Stimulated activated CD8-positive, alpha-beta memory T cell treated with anti-CD3 and anti-CD28 coated beads, Interleukin-12 subunit alpha, Interleukin-12 subunit beta, amount 100 ng/mL, for 4 hours (primary cell): ENCODE results near the gene DSC1.
"Not testable (repeated sequence)": the region's sequence is repeated elsewhere in the genome, so short reads cannot be mapped to it uniquely, and the experiment has no call there.

Source experiments
- DNase-seq: peaks from one replicate; pipeline ENCODE4 v3.0.0-alpha.2; 2020; ENCODE audit warnings: low read depth

Gene DSC1, protein sequence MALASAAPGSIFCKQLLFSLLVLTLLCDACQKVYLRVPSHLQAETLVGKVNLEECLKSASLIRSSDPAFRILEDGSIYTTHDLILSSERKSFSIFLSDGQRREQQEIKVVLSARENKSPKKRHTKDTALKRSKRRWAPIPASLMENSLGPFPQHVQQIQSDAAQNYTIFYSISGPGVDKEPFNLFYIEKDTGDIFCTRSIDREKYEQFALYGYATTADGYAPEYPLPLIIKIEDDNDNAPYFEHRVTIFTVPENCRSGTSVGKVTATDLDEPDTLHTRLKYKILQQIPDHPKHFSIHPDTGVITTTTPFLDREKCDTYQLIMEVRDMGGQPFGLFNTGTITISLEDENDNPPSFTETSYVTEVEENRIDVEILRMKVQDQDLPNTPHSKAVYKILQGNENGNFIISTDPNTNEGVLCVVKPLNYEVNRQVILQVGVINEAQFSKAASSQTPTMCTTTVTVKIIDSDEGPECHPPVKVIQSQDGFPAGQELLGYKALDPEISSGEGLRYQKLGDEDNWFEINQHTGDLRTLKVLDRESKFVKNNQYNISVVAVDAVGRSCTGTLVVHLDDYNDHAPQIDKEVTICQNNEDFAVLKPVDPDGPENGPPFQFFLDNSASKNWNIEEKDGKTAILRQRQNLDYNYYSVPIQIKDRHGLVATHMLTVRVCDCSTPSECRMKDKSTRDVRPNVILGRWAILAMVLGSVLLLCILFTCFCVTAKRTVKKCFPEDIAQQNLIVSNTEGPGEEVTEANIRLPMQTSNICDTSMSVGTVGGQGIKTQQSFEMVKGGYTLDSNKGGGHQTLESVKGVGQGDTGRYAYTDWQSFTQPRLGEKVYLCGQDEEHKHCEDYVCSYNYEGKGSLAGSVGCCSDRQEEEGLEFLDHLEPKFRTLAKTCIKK

DNA sequence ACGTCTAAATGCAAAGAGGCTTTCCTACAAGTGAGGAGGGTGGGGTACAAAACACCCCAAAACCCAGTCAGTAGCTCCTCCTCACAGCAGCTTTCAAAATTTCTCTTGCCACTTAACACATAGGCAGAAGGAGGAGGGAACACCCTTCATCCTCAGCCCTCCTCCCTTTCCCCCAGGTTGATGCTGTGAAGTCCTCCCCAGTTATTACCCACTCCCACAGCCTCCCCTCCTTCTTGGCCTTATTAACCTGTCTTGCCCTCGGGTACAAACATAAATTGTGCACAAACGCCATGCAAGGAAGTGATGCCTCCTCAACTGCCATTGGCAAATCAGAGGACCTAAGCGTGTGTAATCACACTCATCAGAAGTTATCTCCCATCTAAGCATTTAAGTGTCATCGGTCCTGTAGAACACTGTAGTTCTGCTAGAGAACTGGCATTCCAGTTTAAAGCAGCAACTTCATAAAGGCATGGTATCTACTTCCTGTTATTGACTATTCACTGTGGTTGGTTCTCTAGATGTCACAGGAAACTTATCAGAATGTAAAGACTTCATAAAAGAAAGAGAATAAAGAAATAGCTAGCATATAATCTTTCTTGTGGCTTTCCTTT lies at the start of gene DSC1:
Gene DSC1, minus strand, starts transcription at position 32 of the 611 bp plus-strand sequence. CDS start 262 bp downstream, outside the sequence.
- DNase-seq: no peak

GRCh38 chr18:31211047-31211446 lies 48.4 kb upstream of the DSC1 start:
- DNase-seq: no peak

DNA sequence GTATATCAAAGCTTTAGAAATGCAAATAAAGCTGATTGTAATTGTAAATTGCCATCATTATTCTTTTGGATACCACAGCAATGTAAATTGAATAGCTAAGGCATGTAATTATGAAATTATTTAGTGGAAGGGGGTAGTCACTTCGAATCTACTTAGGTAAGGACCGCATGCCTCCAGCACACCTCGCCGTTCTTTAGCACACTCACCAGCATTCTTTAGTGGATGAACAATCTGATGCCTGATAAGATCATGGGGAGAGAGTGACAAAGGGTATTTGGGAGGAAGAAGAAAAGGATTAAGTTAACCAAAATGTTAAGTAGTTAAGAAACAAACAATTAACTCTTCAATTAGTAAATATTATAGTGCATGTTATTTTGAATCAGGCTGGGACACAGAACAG lies 46.4 kb upstream of the DSC1 start:
- no peak for DNase-seq

DNA sequence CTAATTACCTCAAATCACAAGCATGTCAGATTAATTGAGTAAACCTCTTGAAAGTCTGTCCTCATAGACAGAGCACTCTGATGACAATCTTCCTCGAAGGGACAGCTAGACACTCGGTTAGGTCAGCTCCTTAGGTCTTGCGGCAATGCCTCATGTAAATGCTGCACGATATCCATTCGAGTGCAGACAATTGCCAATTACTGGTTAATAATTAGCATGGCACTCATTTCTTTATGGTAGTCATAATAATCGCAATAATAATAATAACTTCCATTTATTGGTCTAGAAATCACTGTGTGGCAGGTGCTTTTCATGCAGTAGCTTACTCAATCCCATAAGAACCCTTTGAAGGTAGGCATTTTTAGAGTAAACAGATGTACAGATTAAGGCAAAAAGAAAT lies 44.7 kb upstream of the DSC1 start:
- DNase-seq: no peak

- DNase-seq: no peak
Observed at GRCh38 chr18:31206787-31207381, 44.2 kb upstream of the DSC1 start.

- no peak for DNase-seq
Observed at GRCh38 chr18:31206071-31206470, 43.4 kb upstream of the DSC1 start.

GRCh38 chr18:31205273-31205672 lies 42.6 kb upstream of the DSC1 start:
- DNase-seq: no peak

DNA sequence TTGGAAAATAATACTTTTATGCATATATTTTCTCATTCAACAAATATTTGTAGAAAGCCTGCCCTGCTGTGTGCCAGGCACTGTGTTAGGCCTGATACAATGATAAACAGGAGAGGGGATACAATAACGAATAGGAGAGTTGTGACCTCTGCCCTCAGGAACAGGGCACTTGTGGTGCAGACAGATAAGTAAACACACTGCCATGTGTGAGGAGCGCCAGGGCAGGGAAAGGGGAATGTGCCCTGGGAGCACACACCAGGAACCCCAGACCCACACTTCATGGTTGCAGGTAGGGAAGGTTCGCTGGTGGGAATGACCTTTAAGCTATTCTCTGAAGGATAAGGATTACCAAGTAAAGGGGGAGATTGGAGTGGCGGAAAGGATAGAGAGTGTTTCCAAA lies 42.2 kb upstream of the DSC1 start:
- no peak for DNase-seq

DNA sequence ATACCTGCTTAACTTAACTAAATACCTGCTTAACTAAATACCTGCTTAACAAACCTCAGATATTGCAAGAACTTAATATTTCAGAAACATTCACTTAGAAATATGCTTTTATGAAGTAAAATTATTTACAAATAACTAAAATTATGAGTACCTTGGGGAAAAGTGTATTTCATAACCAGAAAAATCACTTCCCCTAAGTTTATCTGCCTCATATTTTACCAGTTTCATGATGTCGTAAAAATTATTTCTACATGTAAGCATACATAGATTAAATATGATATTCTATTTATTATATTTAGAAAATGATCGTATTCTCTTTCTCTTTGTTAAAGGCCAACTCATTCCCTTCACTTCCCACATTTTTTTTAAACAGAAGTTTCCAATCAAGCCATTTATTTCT lies 41.5 kb upstream of the DSC1 start:
- DNase-seq: no peak

GRCh38 chr18:31203794-31204148 lies 41.1 kb upstream of the DSC1 start:
- no peak for DNase-seq

DNA sequence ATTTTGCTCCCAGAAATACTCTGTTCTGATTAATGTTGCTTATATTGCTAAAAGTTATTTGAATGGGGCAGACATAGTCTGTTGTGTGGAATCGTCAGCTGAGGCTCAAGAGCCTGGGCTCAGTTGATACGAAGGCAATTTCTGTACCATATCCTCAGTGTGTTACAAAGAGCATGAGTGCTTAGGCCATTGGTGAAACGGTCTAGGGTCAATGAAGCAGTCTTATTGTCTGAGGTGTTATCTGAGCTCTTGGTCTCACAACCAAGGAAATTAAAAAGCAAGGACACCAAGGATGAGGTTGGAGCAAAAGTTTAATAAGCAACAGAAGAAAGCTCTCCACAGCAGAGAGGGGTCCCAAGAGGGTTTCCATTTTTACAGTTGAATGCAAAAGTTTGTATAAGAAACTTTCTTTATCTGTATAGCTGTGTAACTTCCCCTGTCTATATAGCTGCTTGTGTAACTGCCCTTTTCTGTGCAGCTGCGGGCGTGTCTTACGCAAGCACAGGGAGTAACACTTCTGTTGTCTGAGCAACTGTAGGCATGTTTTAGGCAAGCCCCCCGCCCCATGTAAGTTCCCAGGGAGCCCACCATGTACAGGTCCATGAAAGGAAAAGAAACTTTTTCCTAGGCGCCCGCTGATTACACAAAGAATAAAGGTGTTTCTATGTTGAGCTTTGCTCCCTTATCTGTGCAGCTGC lies 40.6 kb upstream of the DSC1 start:
- no peak for DNase-seq

- DNase-seq: no peak
Observed at GRCh38 chr18:31199190-31199769, 36.6 kb upstream of the DSC1 start.

- no peak for DNase-seq
Observed at GRCh38 chr18:31197676-31198075, 35.0 kb upstream of the DSC1 start.

GRCh38 chr18:31195063-31195462 lies 32.4 kb upstream of the DSC1 start:
- DNase-seq: no peak

DNA sequence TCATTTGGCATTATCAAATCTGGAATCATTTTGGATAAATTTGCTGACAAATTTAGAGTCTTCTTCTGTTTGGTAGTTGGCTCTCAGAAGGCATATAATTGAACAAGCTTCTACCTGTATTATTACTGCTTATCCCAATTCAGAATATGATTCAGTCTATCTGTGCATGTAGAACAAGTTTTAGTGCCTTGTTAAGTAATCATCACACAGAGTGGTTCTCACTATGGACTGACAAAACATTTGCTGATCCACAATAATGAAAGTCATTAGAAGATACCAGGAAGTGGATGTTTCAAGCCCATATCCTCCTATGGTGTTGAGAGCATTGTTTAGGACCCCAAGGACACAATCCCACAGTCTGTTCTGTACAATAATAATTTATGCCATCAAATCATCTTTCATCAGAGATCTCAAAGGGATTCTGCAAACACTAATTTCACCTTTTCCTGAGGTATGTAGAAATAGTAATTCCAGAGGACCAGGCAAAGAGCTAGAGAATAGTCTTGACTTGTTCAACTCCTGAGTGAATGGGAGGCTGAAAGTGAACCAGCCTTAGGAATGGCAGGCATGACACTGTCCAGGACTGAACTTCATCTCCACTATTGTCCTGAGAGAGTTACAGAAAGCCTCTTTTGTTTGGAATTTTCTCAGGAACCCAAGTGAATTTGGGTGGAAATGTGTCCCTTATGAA lies 29.6 kb upstream of the DSC1 start:
- no peak for DNase-seq

GRCh38 chr18:31190919-31191318 lies 28.3 kb upstream of the DSC1 start:
- DNase-seq: no peak

DNA sequence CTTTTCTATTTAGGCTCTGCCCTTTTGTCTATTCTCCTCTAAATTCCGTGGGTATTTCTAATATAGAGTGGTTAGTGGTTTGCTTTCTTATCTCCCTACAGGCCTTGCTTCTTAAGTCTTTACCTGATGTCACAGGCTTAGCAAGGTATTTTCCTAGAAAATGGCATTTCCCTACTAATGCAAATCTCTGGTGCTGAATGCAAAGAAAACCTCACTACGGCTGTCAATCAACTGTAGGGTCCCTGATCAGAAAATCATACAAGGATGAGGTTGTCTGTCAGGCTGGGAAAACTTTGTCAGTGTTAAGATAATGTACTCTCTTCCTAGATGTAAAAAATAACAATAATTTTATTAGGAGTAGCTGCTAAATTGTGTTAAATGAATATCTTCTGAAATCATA lies 27.1 kb upstream of the DSC1 start:
- no peak for DNase-seq

- DNase-seq: no peak
Observed at GRCh38 chr18:31185186-31185950, 22.7 kb upstream of the DSC1 start.

DNA sequence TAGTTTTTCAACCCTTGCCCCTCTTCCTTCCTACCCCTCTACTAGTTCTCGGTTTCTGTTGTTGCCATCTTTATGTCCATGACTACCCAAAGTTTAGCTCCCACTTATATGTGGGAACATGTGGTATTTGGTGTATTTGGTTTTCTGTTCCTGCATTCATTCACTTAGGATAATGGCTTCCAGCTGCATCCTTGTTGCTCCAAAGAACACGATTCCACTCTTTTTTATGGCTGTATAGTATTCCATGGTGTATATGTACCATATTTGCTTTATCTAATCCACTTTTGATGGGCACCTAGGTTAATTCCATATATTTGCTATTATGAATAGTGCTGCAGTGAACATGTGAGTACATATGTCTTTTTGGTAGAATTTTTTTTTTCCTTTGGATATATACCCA lies 20.6 kb upstream of the DSC1 start:
- no peak for DNase-seq

DNA sequence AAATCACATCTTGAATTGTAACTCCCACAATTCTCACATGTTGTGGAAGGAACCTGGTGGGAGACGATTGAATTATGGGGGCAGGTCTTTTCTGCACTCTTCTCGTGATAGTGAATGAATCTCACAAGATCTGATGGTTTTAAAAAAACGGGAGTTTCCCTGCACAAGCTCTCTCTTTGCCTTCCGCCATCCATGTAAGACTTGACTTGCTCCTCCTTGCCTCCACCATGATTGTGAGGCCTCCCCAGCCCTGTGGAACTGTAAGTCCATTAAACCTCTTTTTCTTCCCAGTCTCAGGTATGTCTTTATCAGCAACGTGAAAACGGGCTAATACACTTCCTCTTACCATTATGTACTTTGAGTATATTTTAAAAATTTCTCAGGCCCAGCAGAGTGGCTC lies 14.7 kb upstream of the DSC1 start:
- DNase-seq: not testable (repeated sequence)
